Stimulated activated CD8-positive, alpha-beta memory T cell treated with anti-CD3 and anti-CD28 coated beads, Interleukin-4, amount 100 ng/mL, for 1 hour (primary cell): ENCODE data around the gene STX1B.

Source experiments
- DNase-seq, 2 donors: peaks; one replicate each; pipeline ENCODE4 v3.0.0-alpha.2; 2020; ENCODE audit warnings: low read depth in 2 of 2, low spot score in 1 of 2

The STX1B gene

GRCh38 chr16:30980023-30980371, 30.4 kb downstream of the STX1B start:
- DNase-seq = no peak

- no peak for DNase-seq
Measured at GRCh38 chr16:30979170-30980022, 31.0 kb downstream of the STX1B start.

GRCh38 chr16:30977502-30977901, 32.9 kb downstream of the STX1B start:
- no peak for DNase-seq

GRCh38 chr16:30976486-30976885, 34.0 kb downstream of the STX1B start:
- no peak for DNase-seq

- no peak for DNase-seq
Measured at GRCh38 chr16:30974348-30974747, 36.1 kb downstream of the STX1B start.

- DNase-seq = no peak
Measured at GRCh38 chr16:30972872-30973271, 37.6 kb downstream of the STX1B start.

GRCh38 chr16:30971298-30971697, 39.1 kb downstream of the STX1B start:
- no peak for DNase-seq

GRCh38 chr16:30969246-30969842, 41.1 kb downstream of the STX1B start:
- DNase-seq = no peak

- no peak for DNase-seq
Measured at GRCh38 chr16:30967795-30968194, 42.6 kb downstream of the STX1B start.

GRCh38 chr16:30966033-30966619, 44.3 kb downstream of the STX1B start:
- DNase-seq = no peak

- DNase-seq = no peak
Measured at GRCh38 chr16:30965436-30965835, 45.0 kb downstream of the STX1B start.

- no peak for DNase-seq
Measured at GRCh38 chr16:30964574-30965226, 45.7 kb downstream of the STX1B start.

GRCh38 chr16:30963925-30964511, 46.4 kb downstream of the STX1B start:
- no peak for DNase-seq

- DNase-seq = no peak
Measured at GRCh38 chr16:30961384-30961783, 49.1 kb downstream of the STX1B start.

- DNase-seq = peak in 1 of 2 donors; percentile 19
Measured at GRCh38 chr16:30958175-30959079, 52.0 kb downstream of the STX1B start.

- peak; percentile 97 to 98 for DNase-seq
Measured at GRCh38 chr16:30957456-30958174, 52.8 kb downstream of the STX1B start, which contains the start of gene SETD1A. TSS of gene SETD1A (plus strand) at chr16:30957754. CDS start at chr16:30958732, 978 bp downstream.

- peak; percentile 76 to 77 for DNase-seq
Measured at GRCh38 chr16:30956601-30957455, 53.6 kb downstream of the STX1B start.

GRCh38 chr16:30954993-30955392, 55.4 kb downstream of the STX1B start:
- DNase-seq = no peak
